ENCODE data around the gene SFTPB. TPM values are rescaled to one million over a fixed set of nuclear protein-coding genes. Genes with fewer than 3 reads are reported as not detected.

The SFTPB gene
- total RNA-seq, 2 donors from 2014 or later: 0.59 TPM; not detected in 1

DNA sequence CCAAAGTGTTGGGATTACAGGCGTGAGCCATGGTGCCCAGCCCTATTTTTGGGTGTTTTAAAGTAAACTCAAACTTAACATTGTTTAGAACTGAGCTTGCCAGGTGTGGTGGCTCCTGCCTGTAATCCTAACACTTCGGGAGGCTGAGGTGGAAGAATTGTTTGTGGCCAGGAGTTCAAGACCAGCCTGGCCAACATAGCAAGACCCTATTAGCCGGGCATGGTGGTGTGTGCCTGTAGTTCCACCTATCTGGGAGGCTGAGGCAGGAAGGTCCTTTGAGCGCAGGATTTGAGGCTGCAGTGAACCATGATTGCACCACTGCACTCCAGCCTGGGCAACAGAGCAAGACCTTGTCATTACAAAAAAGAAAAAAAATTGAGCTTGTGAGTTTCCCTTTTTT lies 17.5 kb downstream of the SFTPB start:
- intact Hi-C loops (cut with DNase I): no loop called here
- peaks cover 0 to 3% of the 10 kb centered on the region in 2 donors for H3K36me3 ChIP-seq

DNA sequence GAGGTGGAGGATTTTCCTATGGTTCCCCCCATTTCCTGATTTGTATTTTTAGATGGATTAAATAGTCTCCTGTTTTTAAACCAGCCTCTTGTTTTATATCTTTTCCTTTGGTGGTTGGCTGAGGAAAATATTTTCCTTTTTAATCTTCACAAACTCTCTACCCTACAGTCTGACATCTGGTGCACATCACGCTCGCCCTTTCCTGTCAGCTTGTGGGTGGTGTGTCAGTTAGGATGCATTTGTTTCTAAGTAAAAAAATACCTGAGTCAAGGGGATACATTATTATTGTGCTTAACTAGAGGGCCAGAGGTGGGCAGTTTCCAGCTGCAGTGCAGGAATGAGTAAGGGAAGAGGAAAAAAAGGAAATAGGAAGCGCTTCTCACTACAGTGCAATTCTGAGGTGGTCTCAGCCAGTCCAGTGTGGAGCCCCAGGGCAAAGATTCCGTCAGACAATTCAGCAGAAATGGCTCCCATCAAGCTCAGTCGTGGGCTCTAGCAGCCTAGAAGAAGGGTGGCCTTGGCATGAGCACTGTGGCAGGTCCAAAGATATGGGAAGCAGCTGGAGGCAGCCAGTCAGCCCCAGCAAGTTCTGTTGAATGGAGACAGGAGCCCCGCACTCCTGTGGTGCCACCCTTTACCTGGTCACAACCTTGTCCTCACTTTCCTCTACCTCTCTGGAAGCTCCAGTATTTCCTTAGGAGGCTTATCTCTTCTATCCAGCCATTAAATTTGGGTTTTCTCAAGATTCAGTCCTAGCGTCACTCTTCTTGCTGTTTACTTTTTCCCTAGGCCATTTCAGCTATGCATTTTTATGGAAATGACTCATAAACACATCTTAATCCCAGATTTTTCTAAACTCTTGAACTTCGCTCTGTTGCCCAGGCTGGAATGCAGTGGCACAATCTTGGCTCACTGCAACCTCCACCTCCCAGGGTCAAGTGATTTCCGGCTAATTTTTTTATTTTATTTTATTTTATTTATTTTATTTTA lies 18.5 kb downstream of the SFTPB start:
- Histone ChIP-seq H3K9me3 (no peaks in the 10 kb centered on the region), H3K36me3 (peaks cover 0 to 5% of the 10 kb centered on the region in 2 donors), H3K4me3 (no peak overlapping the region), H3K27ac (no peak overlapping the region), H3K4me1 (replicated peaks) (no peaks in the 10 kb centered on the region), H3K27me3 (replicated peaks; ENCODE audit: insufficient read depth) (no peaks in the 10 kb centered on the region)
- TF ChIP-seq POLR2AphosphoS5 (IDR thresholded peaks at IDR 0.05): no peak
- TF ChIP-seq, protein P1, sequence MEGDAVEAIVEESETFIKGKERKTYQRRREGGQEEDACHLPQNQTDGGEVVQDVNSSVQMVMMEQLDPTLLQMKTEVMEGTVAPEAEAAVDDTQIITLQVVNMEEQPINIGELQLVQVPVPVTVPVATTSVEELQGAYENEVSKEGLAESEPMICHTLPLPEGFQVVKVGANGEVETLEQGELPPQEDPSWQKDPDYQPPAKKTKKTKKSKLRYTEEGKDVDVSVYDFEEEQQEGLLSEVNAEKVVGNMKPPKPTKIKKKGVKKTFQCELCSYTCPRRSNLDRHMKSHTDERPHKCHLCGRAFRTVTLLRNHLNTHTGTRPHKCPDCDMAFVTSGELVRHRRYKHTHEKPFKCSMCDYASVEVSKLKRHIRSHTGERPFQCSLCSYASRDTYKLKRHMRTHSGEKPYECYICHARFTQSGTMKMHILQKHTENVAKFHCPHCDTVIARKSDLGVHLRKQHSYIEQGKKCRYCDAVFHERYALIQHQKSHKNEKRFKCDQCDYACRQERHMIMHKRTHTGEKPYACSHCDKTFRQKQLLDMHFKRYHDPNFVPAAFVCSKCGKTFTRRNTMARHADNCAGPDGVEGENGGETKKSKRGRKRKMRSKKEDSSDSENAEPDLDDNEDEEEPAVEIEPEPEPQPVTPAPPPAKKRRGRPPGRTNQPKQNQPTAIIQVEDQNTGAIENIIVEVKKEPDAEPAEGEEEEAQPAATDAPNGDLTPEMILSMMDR (IDR thresholded peaks at IDR 0.05): no peak
- no peak for TF ChIP-seq POLR2A (IDR thresholded peaks at IDR 0.05)
- 92% methylated on average over 9 of the region's 9 CpGs for WGBS
- intact Hi-C loops (cut with DNase I): no loop called here
- no peak for DNase-seq (ENCODE audit: low spot score)

More for the DNA sequence above, 17.5 kb downstream of the SFTPB start:
- 97% methylated on average over 4 of the region's 4 CpGs for WGBS
- Histone ChIP-seq H3K4me1 (replicated peaks) (no peaks in the 10 kb centered on the region), H3K27me3 (replicated peaks; ENCODE audit: insufficient read depth) (no peaks in the 10 kb centered on the region), H3K27ac (no peak overlapping the region), H3K4me3 (no peak overlapping the region), H3K9me3 (no peaks in the 10 kb centered on the region)
- TF ChIP-seq POLR2A (IDR thresholded peaks at IDR 0.05): no peak
- TF ChIP-seq POLR2AphosphoS5 (IDR thresholded peaks at IDR 0.05): no peak
- TF ChIP-seq, protein P1 (IDR thresholded peaks at IDR 0.05): no peak
- DNase-seq (ENCODE audit: low spot score): no peak

DNA sequence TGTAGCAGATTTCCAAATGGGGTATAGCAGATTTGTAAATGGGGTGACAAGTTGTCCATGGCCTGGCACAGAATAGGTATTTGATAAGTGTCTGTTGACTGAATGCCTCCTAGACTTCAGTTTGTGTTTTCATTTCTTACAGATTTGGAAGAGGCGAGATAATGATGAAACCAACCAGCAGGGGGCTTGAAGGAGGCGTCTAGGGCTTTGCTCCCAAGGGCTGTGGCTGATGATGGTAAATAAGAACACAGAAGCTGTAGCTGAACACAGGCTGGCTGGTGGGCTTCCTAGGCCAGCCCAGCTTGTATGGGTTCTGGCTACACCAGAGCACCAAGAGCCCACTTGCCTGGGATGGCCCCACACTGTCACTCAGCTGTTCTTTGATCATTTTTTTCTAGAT lies 19.4 kb downstream of the SFTPB start:
- DNase-seq (ENCODE audit: low spot score): no peak
- WGBS: 44% methylated on average over 2 of the region's 2 CpGs
- H3K36me3 ChIP-seq: peaks cover 5% of the 10 kb centered on the region in 2 donors
- no peak overlapping the region for H3K27ac ChIP-seq
- TF ChIP-seq, protein P1 (IDR thresholded peaks at IDR 0.05): no peak
- TF ChIP-seq POLR2AphosphoS5 (IDR thresholded peaks at IDR 0.05) (no peak), POLR2A (IDR thresholded peaks at IDR 0.05) (no peak)
- intact Hi-C loops (cut with DNase I): no loop called here
- no peaks in the 10 kb centered on the region for H3K9me3 ChIP-seq
- no peak overlapping the region for H3K4me3 ChIP-seq
- no peaks in the 10 kb centered on the region for H3K4me1 ChIP-seq (replicated peaks)
- H3K27me3 ChIP-seq (replicated peaks; ENCODE audit: insufficient read depth): no peaks in the 10 kb centered on the region

DNA sequence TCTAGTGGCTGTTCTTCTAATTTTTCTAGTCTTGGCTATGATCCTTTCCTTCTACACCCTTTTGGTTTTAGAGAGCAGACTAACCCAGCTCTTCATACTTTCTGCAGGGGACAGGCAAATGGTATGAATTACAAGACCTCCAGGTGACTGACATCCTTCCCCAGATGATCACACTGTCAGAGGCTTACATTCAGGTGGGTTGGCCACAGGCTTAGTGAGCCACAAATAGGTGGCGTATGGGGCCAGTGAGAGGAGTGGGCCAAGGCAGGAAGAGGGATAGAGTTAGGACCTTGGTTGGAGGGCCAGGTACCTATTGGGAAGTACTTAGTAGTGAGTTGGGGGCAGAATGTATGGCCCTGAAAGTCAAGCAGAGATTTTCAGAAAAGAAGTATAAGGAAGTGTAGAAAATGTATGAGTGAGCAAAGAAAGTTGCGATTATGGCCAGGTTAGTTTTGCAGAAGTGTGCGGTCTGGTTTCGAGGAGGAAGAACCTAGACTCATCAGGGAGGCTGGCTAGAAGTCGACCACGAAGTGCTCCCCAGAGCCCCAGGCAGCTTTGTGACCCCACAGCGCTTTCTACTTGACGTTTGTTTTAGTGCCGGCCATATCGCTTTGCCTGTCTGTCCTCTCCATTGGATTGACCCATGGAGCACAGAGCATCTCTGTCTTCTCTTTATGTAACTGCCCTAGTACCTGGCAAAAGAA lies 20.0 kb downstream of the SFTPB start:
- WGBS: 88% methylated on average over 10 of the region's 10 CpGs
- H3K4me3 ChIP-seq: no peak overlapping the region
- DNase-seq (ENCODE audit: low spot score): no peak
- H3K27ac ChIP-seq: no peak overlapping the region
- TF ChIP-seq, protein P1 (IDR thresholded peaks at IDR 0.05): no peak
- TF ChIP-seq POLR2A (IDR thresholded peaks at IDR 0.05): no peak
- no peak for TF ChIP-seq POLR2AphosphoS5 (IDR thresholded peaks at IDR 0.05)
- H3K9me3 ChIP-seq: no peaks in the 10 kb centered on the region
- H3K4me1 ChIP-seq (replicated peaks): no peaks in the 10 kb centered on the region
- H3K36me3 ChIP-seq: peaks cover 5% of the 10 kb centered on the region in 2 donors
- intact Hi-C loops (cut with DNase I): no loop called here
- no peaks in the 10 kb centered on the region for H3K27me3 ChIP-seq (replicated peaks; ENCODE audit: insufficient read depth)
